Osteoblast (primary cell): ENCODE data around the gene MBP. TPM values are rescaled to one million over a fixed set of nuclear protein-coding genes. Genes with fewer than 3 reads are reported as not detected.

Experiments
- DNase-seq: peaks from one replicate; pipeline ENCODE4 v3.0.0; 2011; ENCODE audit warnings: low spot score, mixed read lengths; ENCODE audit not compliant: insufficient read length; ENCODE audit errors: missing footprints
- H2AFZ ChIP-seq: 2 replicates; pipeline ENCODE4 v1.6.0; 2011; ENCODE audit warnings: mild to moderate bottlenecking, low read length
- H3K27ac ChIP-seq: 2 replicates; pipeline ENCODE4 v1.5.1; 2011; ENCODE audit warnings: mild to moderate bottlenecking, low read depth, low read length, moderate library complexity
- H3K27me3 ChIP-seq: 2 replicates; pipeline ENCODE4 v1.6.0; 2012; ENCODE audit warnings: mild to moderate bottlenecking, control low read depth, inconsistent platforms, low read length, moderate library complexity; ENCODE audit not compliant: insufficient read depth
- H3K36me3 ChIP-seq: 2 replicates; pipeline ENCODE4 v1.5.1; 2011; ENCODE audit warnings: mild to moderate bottlenecking, low read length, control low read depth, moderate library complexity; ENCODE audit not compliant: insufficient read depth
- H3K4me1 ChIP-seq: 2 replicates; pipeline ENCODE4 v1.5.1; 2011; ENCODE audit warnings: mild to moderate bottlenecking, low read length, control low read depth, moderate library complexity; ENCODE audit not compliant: insufficient read depth
- H3K4me2 ChIP-seq: 2 replicates; pipeline ENCODE4 v1.6.0; 2011; ENCODE audit warnings: mild to moderate bottlenecking, low read length; ENCODE audit not compliant: insufficient read depth
- H3K4me3 ChIP-seq: fragments of 200-600 bp; sonication (generic); 3 replicates; pipeline ENCODE4 v1.5.1; 2012; ENCODE audit warnings: mild to moderate bottlenecking, low read length, inconsistent platforms; ENCODE audit not compliant: insufficient read depth
- H3K79me2 ChIP-seq: 2 replicates; pipeline ENCODE4 v1.6.0; 2012; ENCODE audit warnings: mild to moderate bottlenecking, low read length, control low read depth, inconsistent platforms; ENCODE audit not compliant: insufficient read depth
- H3K9me3 ChIP-seq: 2 replicates; pipeline ENCODE4 v1.5.1; 2011; ENCODE audit warnings: low read depth, low read length, control low read depth
- H4K20me1 ChIP-seq: 2 replicates; pipeline ENCODE4 v1.6.0; 2012; ENCODE audit warnings: mild to moderate bottlenecking, low read length, control low read depth; ENCODE audit not compliant: insufficient read depth
- total RNA-seq: library from RNA; depleted of rRNA; stranded (reverse); fragments of >200 nt; gene quantifications from 2 replicates; pipeline ENCODE4 v1.2.3, GENCODE V29; 2012
- TF ChIP-seq, protein P1 (sequence below): IDR thresholded peaks from 2 replicates; pipeline ENCODE4 v1.5.1; 2011; ENCODE audit warnings: mild to moderate bottlenecking, low read depth, low read length, moderate library complexity; ENCODE audit errors: extremely low read depth

MBP gene
- total RNA-seq, 1 donor, result 2.2 TPM

GRCh38 chr18:77119851-77120491 is 12.6 kb downstream of the MBP start:
- no peaks in the 10 kb centered on the region for H3K79me2 ChIP-seq
- H3K27ac ChIP-seq, result no peak overlapping the region
- no peak overlapping the region for H3K4me3 ChIP-seq
- H4K20me1 ChIP-seq, result no peaks in the 10 kb centered on the region
- no peaks in the 10 kb centered on the region for H3K36me3 ChIP-seq
- no peaks in the 10 kb centered on the region for H3K9me3 ChIP-seq
- DNase-seq, result no peak
- H3K4me1 ChIP-seq, result no peaks in the 10 kb centered on the region
- H3K4me2 ChIP-seq, result no peak overlapping the region
- TF ChIP-seq, protein P1, sequence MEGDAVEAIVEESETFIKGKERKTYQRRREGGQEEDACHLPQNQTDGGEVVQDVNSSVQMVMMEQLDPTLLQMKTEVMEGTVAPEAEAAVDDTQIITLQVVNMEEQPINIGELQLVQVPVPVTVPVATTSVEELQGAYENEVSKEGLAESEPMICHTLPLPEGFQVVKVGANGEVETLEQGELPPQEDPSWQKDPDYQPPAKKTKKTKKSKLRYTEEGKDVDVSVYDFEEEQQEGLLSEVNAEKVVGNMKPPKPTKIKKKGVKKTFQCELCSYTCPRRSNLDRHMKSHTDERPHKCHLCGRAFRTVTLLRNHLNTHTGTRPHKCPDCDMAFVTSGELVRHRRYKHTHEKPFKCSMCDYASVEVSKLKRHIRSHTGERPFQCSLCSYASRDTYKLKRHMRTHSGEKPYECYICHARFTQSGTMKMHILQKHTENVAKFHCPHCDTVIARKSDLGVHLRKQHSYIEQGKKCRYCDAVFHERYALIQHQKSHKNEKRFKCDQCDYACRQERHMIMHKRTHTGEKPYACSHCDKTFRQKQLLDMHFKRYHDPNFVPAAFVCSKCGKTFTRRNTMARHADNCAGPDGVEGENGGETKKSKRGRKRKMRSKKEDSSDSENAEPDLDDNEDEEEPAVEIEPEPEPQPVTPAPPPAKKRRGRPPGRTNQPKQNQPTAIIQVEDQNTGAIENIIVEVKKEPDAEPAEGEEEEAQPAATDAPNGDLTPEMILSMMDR, result no peak
- H3K27me3 ChIP-seq, result no peaks in the 10 kb centered on the region
- no peak overlapping the region for H2AFZ ChIP-seq

GRCh38 chr18:77119101-77119850 is 13.3 kb downstream of the MBP start:
- H3K27ac ChIP-seq, result no peak overlapping the region
- H3K4me3 ChIP-seq, result no peak overlapping the region
- no peaks in the 10 kb centered on the region for H3K36me3 ChIP-seq
- no peaks in the 10 kb centered on the region for H3K9me3 ChIP-seq
- H3K4me1 ChIP-seq, result peaks cover under 1% of the 10 kb centered on the region
- no peak for DNase-seq
- no peaks in the 10 kb centered on the region for H3K79me2 ChIP-seq
- no peak overlapping the region for H3K4me2 ChIP-seq
- H4K20me1 ChIP-seq, result no peaks in the 10 kb centered on the region
- TF ChIP-seq, protein P1, result no peak
- no peak overlapping the region for H2AFZ ChIP-seq
- H3K27me3 ChIP-seq, result no peaks in the 10 kb centered on the region

GRCh38 chr18:77118256-77119090 is 14.1 kb downstream of the MBP start:
- no peaks in the 10 kb centered on the region for H3K79me2 ChIP-seq
- TF ChIP-seq, protein P1, result no peak

More at GRCh38 chr18:77118256-77119090, 14.1 kb downstream of the MBP start:
- Histone ChIP-seq H3K9me3 (no peaks in the 10 kb centered on the region), H3K4me1 (peaks cover 8% of the 10 kb centered on the region), H3K4me3 (no peak overlapping the region), H3K36me3 (no peaks in the 10 kb centered on the region), H3K27ac (no peak overlapping the region), H3K27me3 (no peaks in the 10 kb centered on the region), H4K20me1 (no peaks in the 10 kb centered on the region), H2AFZ (no peak overlapping the region), H3K4me2 (no peak overlapping the region)
- peak; percentile 69 for DNase-seq
